Measurements from ENCODE around the gene FANCL.
"Not testable (repeated sequence)": the region's sequence is repeated elsewhere in the genome, so short reads cannot be mapped to it uniquely, and the experiment has no call there.

Gene FANCL

GRCh38 chr2:58158481-58158880, 82.6 kb downstream of the FANCL start:
- Histone ChIP-seq H3K36me3 (ENCODE audit: low read depth) (peaks cover 70% of the 10 kb centered on the region), H3K4me1 (ENCODE audit: insufficient read depth, poor library complexity, severe bottlenecking) (no peaks in the 10 kb centered on the region), H3K27ac (ENCODE audit: poor library complexity, severe bottlenecking) (no peak overlapping the region), H3K4me3 (ENCODE audit: severe bottlenecking) (no peak overlapping the region), H3K27me3 (ENCODE audit: insufficient read depth, poor library complexity, severe bottlenecking) (no peaks in the 10 kb centered on the region), H3K9me3 (ENCODE audit: severe bottlenecking) (no peaks in the 10 kb centered on the region)
- DNase-seq (ENCODE audit: low spot score) = no peak
- no peak for ATAC-seq (ENCODE audit: low read depth)
- TF ChIP-seq, protein P1, sequence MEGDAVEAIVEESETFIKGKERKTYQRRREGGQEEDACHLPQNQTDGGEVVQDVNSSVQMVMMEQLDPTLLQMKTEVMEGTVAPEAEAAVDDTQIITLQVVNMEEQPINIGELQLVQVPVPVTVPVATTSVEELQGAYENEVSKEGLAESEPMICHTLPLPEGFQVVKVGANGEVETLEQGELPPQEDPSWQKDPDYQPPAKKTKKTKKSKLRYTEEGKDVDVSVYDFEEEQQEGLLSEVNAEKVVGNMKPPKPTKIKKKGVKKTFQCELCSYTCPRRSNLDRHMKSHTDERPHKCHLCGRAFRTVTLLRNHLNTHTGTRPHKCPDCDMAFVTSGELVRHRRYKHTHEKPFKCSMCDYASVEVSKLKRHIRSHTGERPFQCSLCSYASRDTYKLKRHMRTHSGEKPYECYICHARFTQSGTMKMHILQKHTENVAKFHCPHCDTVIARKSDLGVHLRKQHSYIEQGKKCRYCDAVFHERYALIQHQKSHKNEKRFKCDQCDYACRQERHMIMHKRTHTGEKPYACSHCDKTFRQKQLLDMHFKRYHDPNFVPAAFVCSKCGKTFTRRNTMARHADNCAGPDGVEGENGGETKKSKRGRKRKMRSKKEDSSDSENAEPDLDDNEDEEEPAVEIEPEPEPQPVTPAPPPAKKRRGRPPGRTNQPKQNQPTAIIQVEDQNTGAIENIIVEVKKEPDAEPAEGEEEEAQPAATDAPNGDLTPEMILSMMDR (IDR thresholded peaks at IDR 0.05; ENCODE audit: poor library complexity, severe bottlenecking) = no peak

DNA sequence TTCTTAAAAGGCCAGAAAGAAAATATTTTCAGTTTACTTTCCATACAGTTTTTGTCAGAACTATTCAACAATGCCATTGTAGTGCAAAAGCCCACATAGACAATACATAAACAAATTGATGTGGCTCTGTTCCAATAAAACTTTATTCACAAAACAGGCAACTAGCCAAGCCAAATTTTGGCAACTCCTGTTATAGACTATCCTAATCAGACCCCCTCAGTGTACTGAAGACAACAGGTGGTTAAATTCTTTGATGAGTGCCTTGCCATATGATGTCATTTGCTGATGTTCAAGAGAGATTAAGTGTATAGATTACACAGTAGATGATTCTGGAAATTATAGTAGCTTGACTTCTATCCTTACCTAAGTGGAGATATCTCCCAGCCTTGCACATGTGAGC, 83.4 kb downstream of the FANCL start:
- no peak overlapping the region for H3K27ac ChIP-seq (ENCODE audit: poor library complexity, severe bottlenecking)
- no peak for ATAC-seq (ENCODE audit: low read depth)
- no peak for DNase-seq (ENCODE audit: low spot score)
- H3K9me3 ChIP-seq (ENCODE audit: severe bottlenecking) = no peaks in the 10 kb centered on the region
- no peaks in the 10 kb centered on the region for H3K27me3 ChIP-seq (ENCODE audit: insufficient read depth, poor library complexity, severe bottlenecking)
- H3K36me3 ChIP-seq (ENCODE audit: low read depth) = peaks cover 63% of the 10 kb centered on the region
- H3K4me1 ChIP-seq (ENCODE audit: insufficient read depth, poor library complexity, severe bottlenecking) = no peaks in the 10 kb centered on the region
- TF ChIP-seq, protein P1 (IDR thresholded peaks at IDR 0.05; ENCODE audit: poor library complexity, severe bottlenecking) = no peak
- no peak overlapping the region for H3K4me3 ChIP-seq (ENCODE audit: severe bottlenecking)

GRCh38 chr2:58156780-58157179, 84.3 kb downstream of the FANCL start:
- no peaks in the 10 kb centered on the region for H3K27me3 ChIP-seq (ENCODE audit: insufficient read depth, poor library complexity, severe bottlenecking)
- H3K4me1 ChIP-seq (ENCODE audit: insufficient read depth, poor library complexity, severe bottlenecking) = peaks cover 5% of the 10 kb centered on the region
- ATAC-seq (ENCODE audit: low read depth) (no peak), DNase-seq (ENCODE audit: low spot score) (no peak)
- H3K9me3 ChIP-seq (ENCODE audit: severe bottlenecking) = peaks cover 1% of the 10 kb centered on the region
- TF ChIP-seq, protein P1 (IDR thresholded peaks at IDR 0.05; ENCODE audit: poor library complexity, severe bottlenecking) = no peak
- no peak overlapping the region for H3K4me3 ChIP-seq (ENCODE audit: severe bottlenecking)
- H3K36me3 ChIP-seq (ENCODE audit: low read depth) = peaks cover 55% of the 10 kb centered on the region
- no peak overlapping the region for H3K27ac ChIP-seq (ENCODE audit: poor library complexity, severe bottlenecking)

DNA sequence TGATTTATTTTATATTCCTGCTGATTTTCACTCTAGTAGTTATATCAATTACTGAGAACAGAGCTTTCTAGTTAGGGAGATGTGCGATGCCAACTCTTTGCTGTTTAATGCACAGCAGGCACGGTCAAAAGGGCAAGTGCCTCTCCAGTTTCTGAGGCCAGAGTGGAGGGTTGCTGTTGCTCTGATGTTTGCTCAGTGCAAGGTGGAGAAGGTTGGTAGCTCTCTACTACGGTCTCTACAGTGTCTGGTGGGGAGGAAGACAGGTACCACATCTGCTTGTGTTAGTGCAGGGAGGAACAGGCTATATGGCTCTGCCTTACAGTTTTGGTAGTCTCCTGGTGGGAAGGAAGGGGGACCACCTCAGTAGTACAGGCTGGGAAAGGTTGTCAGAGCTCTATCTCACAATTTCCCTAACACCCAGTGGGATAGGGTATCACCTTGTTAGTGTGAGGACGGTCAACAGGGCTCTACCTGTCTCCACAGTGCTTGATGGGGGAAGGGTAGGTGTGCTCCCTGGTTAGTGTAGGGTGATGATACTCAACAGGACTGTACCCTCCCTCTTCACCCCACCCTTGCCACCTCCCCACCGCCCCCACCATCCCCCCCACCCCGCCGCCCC, 85.9 kb downstream of the FANCL start:
- no peak for ATAC-seq (ENCODE audit: low read depth)
- H3K36me3 ChIP-seq (ENCODE audit: low read depth) = peaks cover 40% of the 10 kb centered on the region
- no peak overlapping the region for H3K27ac ChIP-seq (ENCODE audit: poor library complexity, severe bottlenecking)

GRCh38 chr2:58146707-58147106, 94.4 kb downstream of the FANCL start:
- Histone ChIP-seq H3K27ac (ENCODE audit: poor library complexity, severe bottlenecking) (peak overlapping the region; percentile 11), H3K36me3 (ENCODE audit: low read depth) (peaks cover 15% of the 10 kb centered on the region), H3K9me3 (ENCODE audit: severe bottlenecking) (no peaks in the 10 kb centered on the region), H3K27me3 (ENCODE audit: insufficient read depth, poor library complexity, severe bottlenecking) (no peaks in the 10 kb centered on the region), H3K4me3 (ENCODE audit: severe bottlenecking) (no peak overlapping the region), H3K4me1 (ENCODE audit: insufficient read depth, poor library complexity, severe bottlenecking) (peaks cover 7% of the 10 kb centered on the region)
- peak; percentile 84 for ATAC-seq (ENCODE audit: low read depth)
- no peak for DNase-seq (ENCODE audit: low spot score)
- TF ChIP-seq, protein P1 (IDR thresholded peaks at IDR 0.05; ENCODE audit: poor library complexity, severe bottlenecking) = no peak

More for the DNA sequence above, 85.9 kb downstream of the FANCL start:
- TF ChIP-seq, protein P1 (IDR thresholded peaks at IDR 0.05; ENCODE audit: poor library complexity, severe bottlenecking) = no peak
- peaks cover 5% of the 10 kb centered on the region for H3K4me1 ChIP-seq (ENCODE audit: insufficient read depth, poor library complexity, severe bottlenecking)
- DNase-seq (ENCODE audit: low spot score) = no peak
- H3K9me3 ChIP-seq (ENCODE audit: severe bottlenecking) = peaks cover 1% of the 10 kb centered on the region
- H3K4me3 ChIP-seq (ENCODE audit: severe bottlenecking) = no peak overlapping the region
- H3K27me3 ChIP-seq (ENCODE audit: insufficient read depth, poor library complexity, severe bottlenecking) = no peaks in the 10 kb centered on the region

GRCh38 chr2:58145769-58146168, 95.4 kb downstream of the FANCL start:
- not testable (repeated sequence) for H3K9me3 ChIP-seq (ENCODE audit: severe bottlenecking); H3K4me1 ChIP-seq (ENCODE audit: insufficient read depth, poor library complexity, severe bottlenecking); ATAC-seq (ENCODE audit: low read depth); H3K4me3 ChIP-seq (ENCODE audit: severe bottlenecking); DNase-seq (ENCODE audit: low spot score); H3K27ac ChIP-seq (ENCODE audit: poor library complexity, severe bottlenecking); H3K27me3 ChIP-seq (ENCODE audit: insufficient read depth, poor library complexity, severe bottlenecking)
- H3K36me3 ChIP-seq (ENCODE audit: low read depth) = peaks cover 24% of the 10 kb centered on the region

Data from RWPE2 (cell line).